ENCODE data around the gene ZC3H18.
A peak's percentile ranks its signal among the peaks of the same experiment; 100 is the strongest.

The ZC3H18 gene

DNA sequence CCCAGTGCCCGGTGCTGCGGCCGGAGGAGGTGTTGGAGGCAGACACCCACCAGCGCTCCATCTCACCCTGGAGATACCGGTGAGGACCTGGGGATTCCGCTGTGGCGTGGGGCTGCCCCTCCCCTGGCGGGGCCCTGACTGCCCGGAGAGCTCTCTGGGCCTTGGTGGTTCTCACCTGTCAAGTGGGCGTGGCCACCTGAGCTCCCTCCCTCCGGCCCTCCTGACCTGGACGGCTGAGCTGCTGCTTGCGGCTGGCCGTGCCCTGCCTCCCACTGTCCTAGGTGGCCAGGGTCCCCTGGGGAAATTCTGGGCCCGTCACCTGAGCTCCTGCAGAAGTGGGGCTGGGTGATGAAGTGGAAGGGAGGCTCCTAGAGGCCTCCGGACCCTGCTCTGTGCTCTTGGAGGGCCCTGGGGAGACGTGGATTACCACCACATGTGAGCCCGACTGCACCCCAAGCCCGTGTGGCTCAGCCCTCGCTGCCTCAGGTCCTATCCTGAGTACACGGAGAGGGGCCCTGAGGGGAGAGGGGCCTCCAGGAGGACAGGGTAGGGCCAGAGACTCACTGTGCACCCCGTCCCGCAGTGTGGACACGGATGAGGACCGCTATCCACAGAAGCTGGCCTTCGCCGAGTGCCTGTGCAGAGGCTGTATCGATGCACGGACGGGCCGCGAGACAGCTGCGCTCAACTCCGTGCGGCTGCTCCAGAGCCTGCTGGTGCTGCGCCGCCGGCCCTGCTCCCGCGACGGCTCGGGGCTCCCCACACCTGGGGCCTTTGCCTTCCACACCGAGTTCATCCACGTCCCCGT, 69.2 kb downstream of the ZC3H18 start:
- DNase-seq (ENCODE audit: low read depth in 3 of 3) = no peak

DNA sequence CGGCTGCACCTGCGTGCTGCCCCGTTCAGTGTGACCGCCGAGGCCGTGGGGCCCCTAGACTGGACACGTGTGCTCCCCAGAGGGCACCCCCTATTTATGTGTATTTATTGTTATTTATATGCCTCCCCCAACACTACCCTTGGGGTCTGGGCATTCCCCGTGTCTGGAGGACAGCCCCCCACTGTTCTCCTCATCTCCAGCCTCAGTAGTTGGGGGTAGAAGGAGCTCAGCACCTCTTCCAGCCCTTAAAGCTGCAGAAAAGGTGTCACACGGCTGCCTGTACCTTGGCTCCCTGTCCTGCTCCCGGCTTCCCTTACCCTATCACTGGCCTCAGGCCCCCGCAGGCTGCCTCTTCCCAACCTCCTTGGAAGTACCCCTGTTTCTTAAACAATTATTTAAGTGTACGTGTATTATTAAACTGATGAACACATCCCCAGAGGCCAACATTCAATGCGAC, 69.9 kb downstream of the ZC3H18 start:
- DNase-seq (ENCODE audit: low read depth in 3 of 3) = no peak

DNA sequence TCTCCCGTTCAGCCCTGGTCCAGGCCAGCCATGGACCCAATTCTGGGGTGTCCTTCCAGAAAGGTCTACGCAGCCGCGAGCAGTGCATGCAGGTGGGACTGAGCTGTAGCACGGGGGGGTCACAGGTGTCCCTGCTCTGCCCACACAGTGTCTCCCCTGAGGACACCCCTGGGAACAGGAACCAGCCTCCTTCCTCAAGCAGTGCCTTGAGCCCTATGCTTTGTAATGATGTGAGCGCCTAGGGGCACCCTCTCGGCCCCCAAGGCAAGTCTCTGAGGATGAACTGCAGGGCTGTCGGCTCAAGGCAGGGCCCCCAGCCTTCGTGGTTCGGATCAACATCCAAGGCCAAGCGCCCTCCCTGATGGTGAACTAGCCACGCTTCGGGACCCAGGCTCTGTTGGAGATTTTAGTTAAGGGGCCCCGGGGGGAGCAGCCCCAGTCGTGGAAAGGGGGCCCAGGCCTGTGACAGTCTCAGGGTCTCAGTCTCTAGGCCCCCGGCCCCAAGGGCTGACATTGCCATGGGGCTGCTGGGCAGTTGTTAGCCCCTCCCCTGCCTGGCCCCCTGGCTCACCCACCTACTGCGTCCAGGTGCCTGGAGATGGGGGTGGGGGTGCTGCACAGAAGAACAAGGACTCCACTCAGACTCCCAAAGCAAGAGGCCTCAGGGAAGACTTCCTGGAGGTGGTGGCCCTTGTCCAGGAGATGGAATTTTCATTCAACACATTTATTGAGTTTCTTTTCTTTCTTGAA, 70.5 kb downstream of the ZC3H18 start:
- DNase-seq (ENCODE audit: low read depth in 3 of 3) = no peak

DNA sequence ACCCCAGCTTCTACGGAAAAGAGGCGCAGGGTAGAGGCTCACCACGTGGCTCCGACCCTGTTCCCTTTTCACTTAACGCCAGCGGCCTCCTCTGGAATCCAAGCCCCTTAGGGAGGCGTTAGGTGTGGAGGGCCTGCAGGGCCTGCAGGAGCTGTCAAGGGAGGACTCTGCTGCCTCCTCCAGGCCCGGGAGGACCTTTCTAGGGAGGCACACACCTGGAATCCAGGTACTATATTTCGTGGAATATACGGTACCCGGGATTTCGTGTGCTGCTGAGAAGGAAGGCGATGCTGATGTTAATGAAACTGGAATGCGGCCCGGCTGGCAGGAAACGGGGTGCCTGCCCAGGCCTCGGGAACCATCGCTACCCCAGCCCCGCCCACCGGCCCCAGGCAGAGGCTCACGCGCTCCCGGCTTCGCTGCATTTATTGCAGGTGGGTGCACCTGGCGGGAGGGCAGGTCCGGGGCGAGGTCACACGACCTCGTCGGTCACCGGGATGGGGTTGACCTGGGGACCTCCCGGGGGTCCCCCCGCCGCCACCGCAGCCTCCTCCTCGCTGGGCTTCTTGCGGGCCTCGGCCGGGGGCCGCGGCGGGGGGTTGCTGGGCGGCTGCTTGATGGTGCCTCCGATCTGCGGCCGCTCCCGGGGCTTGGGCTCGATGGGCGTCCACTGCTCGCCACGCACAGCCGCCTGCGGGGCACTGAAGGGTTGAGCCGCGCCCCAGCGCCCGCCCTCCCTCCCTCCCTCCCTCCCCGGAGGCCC, 72.9 kb downstream of the ZC3H18 start:
- no peak for DNase-seq (ENCODE audit: low read depth in 3 of 3)

DNA sequence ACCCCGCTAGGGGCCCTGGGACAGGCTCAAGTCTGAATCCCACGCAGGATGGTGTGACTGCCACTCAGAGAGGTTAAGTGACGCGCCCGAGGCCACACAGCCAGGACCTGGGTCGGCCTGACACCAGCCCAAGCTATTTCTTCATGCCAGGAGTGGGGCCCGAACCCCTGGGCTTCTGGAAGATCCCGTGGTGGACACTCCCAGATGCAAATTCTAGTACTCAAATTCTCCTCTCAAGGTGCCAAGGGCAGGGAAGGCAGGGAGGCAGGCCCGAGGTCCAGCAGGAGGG, 73.4 kb downstream of the ZC3H18 start:
- DNase-seq (ENCODE audit: low read depth in 3 of 3) = no peak

DNA sequence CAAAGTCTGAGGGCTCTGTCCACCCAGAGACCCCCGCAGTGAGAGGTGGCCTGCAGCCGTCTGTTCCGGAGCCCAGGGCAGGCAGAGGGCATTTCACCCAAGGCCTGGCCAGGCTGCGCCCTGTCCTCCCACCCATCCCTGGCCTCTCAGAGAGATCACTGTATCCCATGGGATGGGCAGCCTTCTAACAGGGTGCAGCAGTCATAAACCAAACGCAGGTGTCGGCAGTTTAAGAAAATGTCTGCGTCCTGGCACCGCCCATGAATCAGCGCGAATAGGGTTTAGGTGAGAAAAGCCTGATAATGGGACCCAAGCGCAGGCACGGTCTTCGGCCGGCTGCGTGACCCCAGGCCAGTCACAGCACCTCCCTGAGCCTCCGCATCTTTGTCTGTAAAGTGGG, 75.3 kb downstream of the ZC3H18 start:
- no peak for DNase-seq (ENCODE audit: low read depth in 3 of 3)

DNA sequence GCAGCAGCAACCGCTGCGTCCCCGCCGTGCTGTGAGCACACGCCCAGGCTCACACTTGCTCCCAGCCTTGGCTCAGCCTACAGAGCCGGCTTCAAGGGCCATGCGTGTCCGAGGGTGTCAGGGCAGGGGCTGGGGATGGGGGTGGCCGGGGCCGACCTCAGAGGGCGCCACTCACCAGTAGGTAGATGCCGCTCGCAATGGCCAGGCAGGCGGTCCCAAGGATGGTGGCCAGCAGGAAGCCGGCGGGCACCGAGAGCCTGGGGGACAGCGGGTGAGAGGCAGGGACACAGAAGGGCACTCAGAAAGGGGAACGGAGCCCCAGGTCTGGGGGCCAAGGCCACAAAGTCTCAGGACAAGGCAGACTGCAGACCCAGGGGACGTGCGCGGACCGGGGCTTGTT, 75.7 kb downstream of the ZC3H18 start:
- no peak for DNase-seq (ENCODE audit: low read depth in 3 of 3)

DNA sequence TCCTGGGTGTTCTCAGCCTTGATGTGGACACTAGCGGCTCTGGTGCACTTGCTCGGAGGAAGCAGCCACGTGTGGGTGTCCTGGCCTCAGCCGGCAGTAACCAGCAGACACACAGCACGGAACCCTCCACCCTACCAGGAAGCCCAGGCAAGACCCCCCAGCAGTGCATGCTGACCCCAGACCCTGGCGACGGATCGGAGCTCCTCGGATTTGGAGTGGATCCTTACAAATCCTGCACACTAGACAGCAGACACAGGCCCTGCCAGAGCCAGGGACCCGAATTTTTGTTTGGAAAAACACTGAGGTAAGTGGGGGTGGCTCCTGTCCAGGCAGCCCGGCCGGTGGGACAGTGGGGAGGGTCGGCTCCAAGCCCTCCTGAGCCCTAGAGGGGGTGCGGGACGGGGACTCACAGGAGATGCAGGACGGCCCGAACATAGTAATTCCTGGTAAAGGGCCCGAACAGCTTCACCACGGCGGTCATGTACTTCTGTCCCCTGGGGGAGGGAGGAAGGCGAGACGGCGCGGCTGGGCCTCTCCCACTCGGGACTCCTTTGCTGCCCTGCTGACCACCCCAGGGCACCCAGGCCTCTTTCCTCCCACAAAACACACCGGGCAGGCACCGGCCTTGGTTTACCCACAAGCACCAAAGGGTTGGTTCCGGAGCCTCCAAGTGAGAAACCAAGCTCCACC, 76.3 kb downstream of the ZC3H18 start:
- DNase-seq (ENCODE audit: low read depth in 3 of 3) = no peak

DNA sequence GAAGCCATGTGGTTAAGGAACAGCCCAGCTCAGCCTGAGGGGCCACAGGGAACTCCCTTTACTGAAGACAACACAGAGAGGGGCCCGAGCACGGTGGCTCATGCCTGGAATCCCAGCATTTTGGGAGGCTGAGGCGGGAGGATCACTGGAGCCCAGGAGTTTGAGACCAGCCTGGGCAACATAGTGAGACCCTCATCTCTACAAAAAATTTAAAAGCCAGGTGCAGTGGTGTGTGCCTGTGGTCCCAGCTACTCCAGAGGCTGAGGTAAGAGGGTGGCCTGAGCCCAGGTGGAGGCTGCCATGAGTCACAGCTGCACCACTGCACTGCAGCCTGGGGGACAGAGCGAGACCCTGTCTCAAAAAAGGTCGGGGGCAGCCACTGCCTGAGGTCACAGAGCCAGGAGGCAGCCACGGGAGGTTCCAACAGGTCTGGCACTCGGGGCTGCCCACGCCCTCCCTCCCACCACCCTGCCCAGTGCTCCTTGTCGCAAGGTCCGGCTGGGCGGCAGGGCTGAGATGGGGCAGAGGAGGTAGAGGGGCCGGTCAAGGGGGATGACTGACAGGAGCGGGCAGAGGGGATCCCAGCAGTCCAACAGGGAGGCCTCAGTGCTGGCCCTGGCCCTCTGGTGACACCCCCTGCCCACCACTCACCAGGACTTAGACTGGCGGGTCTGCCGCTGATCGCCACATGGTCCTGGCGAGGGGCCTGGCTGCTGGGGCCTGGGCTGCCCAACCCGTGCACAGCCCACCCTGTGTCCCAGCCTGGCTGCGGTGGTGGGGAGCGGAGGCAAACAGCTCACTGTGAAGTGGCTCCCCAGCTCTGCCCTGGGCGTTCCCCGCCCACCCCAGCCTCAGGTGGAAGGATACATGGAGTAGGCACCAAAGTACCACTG, 77.2 kb downstream of the ZC3H18 start:
- DNase-seq (ENCODE audit: low read depth in 3 of 3) = no peak

DNA sequence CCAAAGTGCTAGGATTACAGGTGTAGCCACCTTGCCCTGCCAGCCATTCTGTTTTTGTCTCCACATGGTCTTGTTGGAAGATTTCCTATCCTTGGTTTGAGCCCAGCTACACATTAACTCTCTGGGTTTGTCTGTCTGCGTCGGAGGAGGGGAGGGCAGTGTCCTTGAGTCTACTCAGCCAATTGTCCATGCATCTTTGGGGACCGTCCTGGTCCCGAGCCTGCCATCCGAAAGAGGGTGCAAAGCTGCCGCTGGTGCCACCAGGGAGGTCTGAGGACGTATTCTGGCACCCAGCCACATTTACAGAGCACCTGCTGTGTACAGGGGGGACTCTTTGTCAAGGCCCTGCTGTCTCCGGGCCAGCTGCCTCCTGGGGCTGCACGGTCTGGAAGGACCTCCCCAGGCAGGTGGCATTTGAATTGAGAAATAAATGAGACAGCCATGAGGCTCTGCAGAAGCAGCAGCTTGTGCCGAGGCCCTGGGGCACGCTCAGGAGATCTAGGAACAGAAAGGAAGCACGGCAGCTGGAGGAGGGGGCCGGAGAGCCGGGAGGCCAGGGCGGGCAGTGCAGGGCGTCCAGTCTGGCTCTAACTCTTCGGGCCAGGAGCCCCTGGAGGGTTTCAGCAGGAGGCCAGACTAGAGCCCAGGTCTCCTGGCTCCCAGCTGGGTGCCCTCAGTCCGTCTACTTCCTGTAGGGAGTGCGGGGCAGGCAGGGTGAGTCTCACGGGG, 79.2 kb downstream of the ZC3H18 start:
- DNase-seq (ENCODE audit: low read depth in 3 of 3) = no peak

DNA sequence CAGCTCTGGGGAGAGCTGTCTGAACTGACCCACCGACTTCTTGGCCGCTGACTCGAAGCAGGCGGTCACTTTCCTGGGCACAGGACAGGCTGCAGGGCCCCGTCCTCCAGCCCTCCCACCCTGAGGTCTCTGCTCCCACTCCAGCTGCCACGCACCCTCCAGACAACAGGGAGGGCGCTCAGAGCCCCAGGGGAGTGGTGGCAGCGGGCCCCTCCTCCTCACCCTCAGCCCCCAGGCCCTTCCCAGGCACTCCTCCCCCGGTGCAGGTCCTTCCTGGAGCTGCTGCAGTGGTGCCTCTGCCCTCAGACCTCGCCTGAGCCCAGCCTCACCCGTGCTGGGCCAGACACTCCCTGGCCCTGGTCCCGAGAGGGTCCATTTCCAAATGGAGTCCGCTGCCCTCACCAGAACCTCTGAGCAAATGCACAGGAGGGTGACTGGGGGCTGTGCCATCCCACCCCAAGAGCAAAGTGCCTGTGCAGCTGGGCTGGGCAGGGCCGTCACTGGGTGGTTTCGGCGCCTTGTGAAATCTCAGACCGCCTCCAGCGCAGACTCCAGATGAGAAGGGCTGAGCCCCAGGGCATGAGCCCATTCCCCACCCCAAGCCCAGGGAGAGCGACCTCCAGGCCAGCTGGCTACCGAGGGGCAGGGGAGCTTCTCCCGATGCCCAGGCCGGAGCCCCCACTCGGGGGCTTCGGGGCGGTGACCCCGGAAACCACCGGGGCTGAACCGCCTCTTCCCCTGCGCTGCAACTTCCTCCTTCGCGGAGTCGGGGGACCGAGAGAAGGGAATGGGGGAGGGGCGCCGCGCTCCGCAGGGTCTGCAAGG, 79.9 kb downstream of the ZC3H18 start:
- no peak for DNase-seq (ENCODE audit: low read depth in 3 of 3)

DNA sequence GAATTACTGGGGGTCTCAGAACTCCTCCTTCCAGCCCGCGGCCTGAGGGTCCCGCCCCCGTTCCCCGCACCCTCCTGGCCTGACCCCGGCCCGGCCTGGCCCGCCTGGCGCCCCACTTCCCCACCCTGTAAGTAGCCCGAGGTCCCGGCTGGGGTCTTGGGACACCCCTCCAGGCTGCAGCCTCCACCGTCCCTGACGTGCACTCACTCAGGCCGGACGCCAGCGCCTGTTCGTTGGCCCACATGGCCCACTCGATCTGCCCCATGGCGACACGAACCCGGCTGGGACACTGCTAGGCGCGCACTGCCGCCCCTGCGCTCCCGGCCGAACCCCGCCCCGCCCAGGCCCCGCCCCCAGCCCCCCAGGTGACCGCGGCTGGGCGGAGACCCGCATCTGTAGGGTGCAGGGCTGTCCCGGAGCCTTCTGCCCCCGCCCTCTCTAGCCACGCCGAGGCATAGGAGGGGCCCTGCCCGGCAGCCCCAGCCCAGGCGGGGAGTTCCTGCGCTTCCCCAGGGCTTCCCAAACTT, 80.6 kb downstream of the ZC3H18 start, which contains the start of gene CYBA:
TSS of gene CYBA (minus strand) at position 305 of the 527 bp plus-strand sequence. CDS start at position 265, 40 bp downstream.
- DNase-seq (ENCODE audit: low read depth in 3 of 3) = peak; percentile 53 to 65 (median 54)

DNA sequence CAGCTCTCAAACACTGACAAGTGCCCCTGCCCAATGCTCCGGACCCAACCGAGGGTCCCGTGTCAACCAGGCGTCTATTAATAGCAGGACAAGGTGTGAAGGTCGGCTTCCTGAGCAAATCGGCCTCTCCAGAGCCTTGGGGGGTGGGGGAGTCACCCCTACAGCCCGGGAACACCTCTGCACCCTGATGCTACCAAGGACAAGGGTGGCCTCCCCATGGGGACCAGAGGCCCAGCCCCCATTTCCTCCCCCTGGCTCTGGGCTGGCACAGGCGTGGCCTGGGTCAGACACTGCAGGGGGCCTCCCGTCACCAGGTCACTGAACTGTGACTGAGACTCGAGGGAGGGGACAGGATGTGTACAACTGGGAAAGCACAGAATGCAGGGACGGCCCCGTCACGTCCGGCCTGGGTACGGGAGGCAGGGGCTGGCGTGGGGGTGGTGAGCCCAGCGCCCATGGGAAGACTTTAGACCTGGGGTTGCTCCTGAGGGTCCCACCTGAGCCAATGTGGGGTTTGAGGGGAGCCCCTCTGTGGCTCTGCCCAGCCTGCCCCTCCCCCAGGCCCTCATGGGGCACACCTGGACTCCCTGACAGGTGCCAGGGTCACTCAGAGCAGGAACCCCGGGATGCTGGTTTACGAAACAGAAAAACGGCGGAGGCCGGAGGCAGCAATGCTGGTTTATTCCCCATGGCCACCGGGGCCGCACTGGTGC, 81.2 kb downstream of the ZC3H18 start:
- DNase-seq (ENCODE audit: low read depth in 3 of 3) = peak; percentile 39 to 49 (median 42)

DNA sequence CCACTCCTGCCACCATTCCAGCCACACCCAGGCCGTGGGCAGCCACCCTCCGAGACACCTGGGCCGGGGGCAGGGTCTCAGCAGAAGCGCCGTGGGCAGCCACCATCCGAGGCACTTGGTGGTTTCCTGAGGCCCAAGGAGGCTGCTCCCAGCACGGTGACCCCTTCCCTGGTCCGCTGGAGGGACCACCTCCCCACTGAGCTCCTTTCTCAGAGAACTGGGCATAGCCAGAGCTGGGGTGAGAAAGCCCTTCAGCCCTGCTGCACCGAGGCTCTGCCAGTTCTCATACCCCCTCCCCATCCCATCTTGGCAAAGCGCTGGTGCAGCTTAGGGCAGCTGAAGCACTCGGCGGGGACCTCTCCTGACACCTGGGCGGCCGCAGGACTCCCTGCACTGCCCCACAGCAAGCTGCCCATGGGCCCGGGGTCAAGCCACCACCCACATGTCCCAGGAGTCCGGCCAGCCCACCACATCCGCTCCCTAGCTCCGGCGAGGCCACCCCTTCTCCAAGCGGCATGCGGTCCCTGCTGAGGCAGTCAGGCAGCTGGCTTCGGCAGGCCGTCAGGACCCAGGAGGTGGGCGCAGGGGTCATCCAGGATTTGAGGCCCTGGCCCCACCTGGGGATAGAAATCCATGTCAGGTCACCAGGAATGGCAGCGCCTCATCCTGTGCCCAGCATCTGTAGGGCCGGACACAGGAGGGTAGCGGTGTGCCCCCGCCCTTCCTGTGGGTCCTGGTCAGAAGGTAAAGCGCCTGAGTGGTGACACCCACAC, 82.0 kb downstream of the ZC3H18 start:
- DNase-seq (ENCODE audit: low read depth in 3 of 3) = no peak

DNA sequence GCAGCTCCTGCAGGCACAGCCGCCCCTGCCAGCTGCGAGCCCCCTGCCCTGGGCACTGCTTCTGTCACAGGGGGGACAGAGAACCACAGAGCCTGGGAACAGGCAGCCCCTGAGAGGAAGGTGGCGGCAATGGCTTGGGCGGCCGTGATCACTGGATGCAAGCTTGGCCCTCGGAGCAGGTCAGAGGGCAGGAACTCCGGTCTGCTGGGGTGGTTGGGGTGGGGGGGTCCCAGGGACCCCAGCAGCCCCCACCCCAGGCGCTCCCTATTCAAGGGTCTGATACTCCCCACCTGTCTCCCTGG, 82.5 kb downstream of the ZC3H18 start:
- no peak for DNase-seq (ENCODE audit: low read depth in 3 of 3)

DNA sequence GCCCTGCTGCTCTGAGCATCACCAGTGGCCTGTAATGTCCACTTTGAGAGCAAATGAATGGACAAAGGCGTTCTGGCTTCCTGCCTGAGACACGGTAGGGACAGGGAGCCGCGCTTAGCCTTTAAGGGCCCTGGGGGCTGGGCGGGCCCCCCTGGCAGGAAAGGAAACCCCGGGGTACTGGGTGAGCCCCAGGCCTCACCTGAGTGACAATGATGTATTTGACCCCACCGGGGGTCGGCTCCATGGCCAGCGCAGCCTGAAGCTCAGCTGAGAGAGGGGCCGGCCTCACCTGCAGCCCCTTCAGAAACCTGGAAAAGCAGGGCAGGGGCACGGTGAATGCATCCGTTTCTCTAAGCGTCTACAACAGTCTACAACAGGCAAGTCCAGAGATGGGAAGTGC, 82.9 kb downstream of the ZC3H18 start:
- DNase-seq (ENCODE audit: low read depth in 3 of 3) = no peak

DNA sequence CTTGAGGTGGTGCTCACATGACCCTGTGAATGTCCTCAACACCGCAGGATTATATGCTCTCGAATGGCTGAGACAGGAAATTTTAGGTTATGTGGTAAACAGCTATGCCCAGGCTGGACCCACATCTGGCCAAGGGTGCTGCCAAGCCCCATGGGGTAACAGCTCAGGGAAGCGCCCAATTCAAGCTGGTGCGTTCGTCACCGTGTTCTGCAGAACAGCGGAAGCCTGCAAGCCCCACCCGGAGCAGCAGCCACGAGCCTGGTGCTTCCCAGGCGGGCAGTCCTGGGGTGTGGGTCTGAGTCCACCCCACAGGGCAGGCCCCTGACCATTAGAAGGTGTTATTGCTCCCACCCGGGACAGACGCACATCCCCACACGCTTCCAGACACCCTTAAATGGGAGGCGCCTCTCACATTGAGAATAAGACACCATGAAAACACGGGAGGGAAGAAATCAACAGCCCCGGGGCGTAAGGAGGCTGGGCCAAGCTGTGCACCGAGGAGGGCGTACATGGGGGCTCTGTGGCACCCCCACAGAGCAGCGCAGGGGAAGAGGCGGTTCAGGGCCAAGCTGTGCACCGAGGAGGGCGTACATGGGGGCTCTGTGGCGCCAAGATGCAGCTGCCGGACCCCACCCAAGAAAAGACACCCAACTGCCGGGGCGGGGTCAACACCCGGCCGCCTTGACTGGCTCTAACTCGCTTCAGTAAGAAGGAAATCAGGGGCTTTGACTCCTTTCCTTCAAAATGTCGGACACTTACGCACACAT, 83.6 kb downstream of the ZC3H18 start:
- DNase-seq (ENCODE audit: low read depth in 3 of 3) = no peak
